ENCODE data around the gene CRELD2. TPM values are rescaled to one million over a fixed set of nuclear protein-coding genes. Genes with fewer than 3 reads are reported as not detected.

The CRELD2 gene
- polyA plus RNA-seq, 3 donors: 20.3 to 33.2 (median 27.6) TPM

GRCh38 chr22:49915610-49916009 is 2.8 kb upstream of the CRELD2 start:
- no peaks in the 10 kb centered on the region for H4K20me1 ChIP-seq (ENCODE audit: insufficient read depth, low read length)
- Mint-ChIP-seq H3K9me3 (no peaks in the 10 kb centered on the region), H3K27ac (no peak overlapping the region), H3K27me3 (ENCODE audit: low read depth in 3 of 3) (peaks cover 0 to 4% (median 0%) of the 10 kb centered on the region in 3 donors), H3K36me3 (peaks cover 28 to 41% of the 10 kb centered on the region in 2 donors), H3K4me1 (peaks cover 23% of the 10 kb centered on the region), H3K4me3 (no peak overlapping the region)
- peaks cover 20 to 23% of the 10 kb centered on the region in 2 donors for H3K4me1 ChIP-seq (ENCODE audit: control insufficient read depth in 1 of 2, insufficient read depth in 2 of 2, low read length in 2 of 2)
- no peak overlapping the region for H3K9ac ChIP-seq (ENCODE audit: insufficient read depth, low read length, poor library complexity, severe bottlenecking)
- H3K27ac ChIP-seq (ENCODE audit: low read depth in 1 of 2, low read length in 2 of 2): no peak overlapping the region
- H3K27me3 ChIP-seq (ENCODE audit: control insufficient read depth in 2 of 2, insufficient read depth in 2 of 2, low read length in 2 of 2): no peaks in the 10 kb centered on the region
- no peak overlapping the region for H2AFZ ChIP-seq (ENCODE audit: insufficient read depth, low read depth, low read length, poor library complexity, severe bottlenecking)
- no peaks in the 10 kb centered on the region for H3K9me3 ChIP-seq (replicated peaks in 1 of 2; ENCODE audit: control insufficient read depth in 1 of 2, insufficient read depth in 1 of 2, low read length in 2 of 2)
- DNase-seq: no peak
- H3K79me2 ChIP-seq (ENCODE audit: insufficient read depth, low read length): peaks cover 21% of the 10 kb centered on the region
- intact Hi-C loops (cut with micrococcal nuclease): no loop called here
- WGBS (ENCODE audit: insufficient coverage): 96% methylated on average over 9 of the region's 12 CpGs
- H3K4me3 ChIP-seq (replicated peaks in 1 of 3; ENCODE audit: low read depth in 2 of 3, low read length in 3 of 3): no peak overlapping the region
- peaks cover 19 to 38% of the 10 kb centered on the region in 2 donors for H3K36me3 ChIP-seq (replicated peaks in 1 of 2; ENCODE audit: control insufficient read depth in 1 of 2, insufficient read depth in 2 of 2, low read length in 2 of 2)
- H3K4me2 ChIP-seq (replicated peaks; ENCODE audit: extremely low read depth, low read length, poor library complexity, severe bottlenecking): no peak overlapping the region
- no peak for TF ChIP-seq CTCF (IDR thresholded peaks at IDR 0.05)

GRCh38 chr22:49916831-49917230 is 1.6 kb upstream of the CRELD2 start:
- Histone ChIP-seq H3K4me3 (replicated peaks in 1 of 3; ENCODE audit: low read depth in 2 of 3, low read length in 3 of 3) (no peak overlapping the region), H3K9ac (ENCODE audit: insufficient read depth, low read length, poor library complexity, severe bottlenecking) (no peak overlapping the region)
- peaks cover 0 to 4% (median 0%) of the 10 kb centered on the region in 3 donors for H3K27me3 Mint-ChIP-seq (ENCODE audit: low read depth in 3 of 3)

More at GRCh38 chr22:49916831-49917230, 1.6 kb upstream of the CRELD2 start:
- Mint-ChIP-seq H3K27ac (peak overlapping the region in 2 of 7 donors; percentile 26 to 38), H3K4me3 (peak overlapping the region in 1 of 2 donors; percentile 79), H3K4me1 (peaks cover 23% of the 10 kb centered on the region), H3K9me3 (no peaks in the 10 kb centered on the region), H3K36me3 (peaks cover 30 to 41% of the 10 kb centered on the region in 2 donors)
- WGBS (ENCODE audit: insufficient coverage): 91% methylated on average over 9 of the region's 11 CpGs
- Histone ChIP-seq H3K4me2 (replicated peaks; ENCODE audit: extremely low read depth, low read length, poor library complexity, severe bottlenecking) (no peak overlapping the region), H3K36me3 (replicated peaks in 1 of 2; ENCODE audit: control insufficient read depth in 1 of 2, insufficient read depth in 2 of 2, low read length in 2 of 2) (peaks cover 15 to 40% of the 10 kb centered on the region in 2 donors), H3K9me3 (replicated peaks in 1 of 2; ENCODE audit: control insufficient read depth in 1 of 2, insufficient read depth in 1 of 2, low read length in 2 of 2) (no peaks in the 10 kb centered on the region), H3K27ac (ENCODE audit: low read depth in 1 of 2, low read length in 2 of 2) (no peak overlapping the region), H3K27me3 (ENCODE audit: control insufficient read depth in 2 of 2, insufficient read depth in 2 of 2, low read length in 2 of 2) (no peaks in the 10 kb centered on the region), H4K20me1 (ENCODE audit: insufficient read depth, low read length) (no peaks in the 10 kb centered on the region), H3K79me2 (ENCODE audit: insufficient read depth, low read length) (peaks cover 21% of the 10 kb centered on the region), H2AFZ (ENCODE audit: insufficient read depth, low read depth, low read length, poor library complexity, severe bottlenecking) (no peak overlapping the region), H3K4me1 (ENCODE audit: control insufficient read depth in 1 of 2, insufficient read depth in 2 of 2, low read length in 2 of 2) (peaks cover 20 to 23% of the 10 kb centered on the region in 2 donors)
- no peak for TF ChIP-seq CTCF (IDR thresholded peaks at IDR 0.05)
- intact Hi-C loops (cut with micrococcal nuclease): no loop called here
- DNase-seq: no peak

All from CD14-positive monocyte (primary cell).